Ectodermal cell (in vitro differentiated cells): ENCODE measurements around the gene SMIM38.

ENCODE experiments used
- H3K27ac ChIP-seq: 2 replicates; pipeline ENCODE4 v1.7.0; 2013; ENCODE audit warnings: mild to moderate bottlenecking, low read depth, low read length; ENCODE audit not compliant: insufficient read depth, poor library complexity, severe bottlenecking
- H3K27me3 ChIP-seq: 2 replicates; pipeline ENCODE4 v1.7.0; 2013; ENCODE audit warnings: mild to moderate bottlenecking, low read length; ENCODE audit not compliant: insufficient read depth, control insufficient read depth, poor library complexity, severe bottlenecking
- H3K36me3 ChIP-seq: one replicate; pipeline ENCODE4 v1.7.0; 2013; ENCODE audit warnings: low read length; ENCODE audit not compliant: control insufficient read depth, insufficient read depth
- H3K4me1 ChIP-seq: one replicate; pipeline ENCODE4 v1.7.0; 2013; ENCODE audit warnings: low read length; ENCODE audit not compliant: control insufficient read depth, insufficient read depth
- H3K4me3 ChIP-seq: 2 replicates; pipeline ENCODE4 v1.7.0; 2013; ENCODE audit warnings: low read depth, low read length, control low read depth; ENCODE audit not compliant: insufficient read depth
- H3K9me3 ChIP-seq: 2 replicates; pipeline ENCODE4 v1.7.0; 2013; ENCODE audit warnings: mild to moderate bottlenecking, low read length, moderate library complexity; ENCODE audit not compliant: control insufficient read depth
- WGBS, 2 experiments: methylation state at CpG; one replicate each; pipeline ENCODE4 v1.1.7; 2013; ENCODE audit warnings: missing lambda C conversion rate in 2 of 2; 5-methylcytosine and 5-hydroxymethylcytosine counted together

Gene SMIM38

GRCh38 chr11:69201764-69202370 lies 46.1 kb downstream of the SMIM38 start:
- Histone ChIP-seq H3K4me1 (peaks cover 19% of the 10 kb centered on the region), H3K27me3 (no peaks in the 10 kb centered on the region), H3K4me3 (no peak overlapping the region), H3K9me3 (no peaks in the 10 kb centered on the region), H3K27ac (no peak overlapping the region), H3K36me3 (no peaks in the 10 kb centered on the region)
- 88 to 89% methylated on average over 7 of the region's 7 CpGs for WGBS, 2 experiments

GRCh38 chr11:69202511-69203221 lies 46.9 kb downstream of the SMIM38 start:
- Histone ChIP-seq H3K27ac (no peak overlapping the region), H3K4me1 (peaks cover 19% of the 10 kb centered on the region), H3K9me3 (no peaks in the 10 kb centered on the region), H3K36me3 (no peaks in the 10 kb centered on the region), H3K4me3 (no peak overlapping the region), H3K27me3 (no peaks in the 10 kb centered on the region)
- 91 to 92% methylated on average over 25 of the region's 25 CpGs for WGBS, 2 experiments

GRCh38 chr11:69203381-69203780 lies 47.6 kb downstream of the SMIM38 start:
- peaks cover 19% of the 10 kb centered on the region for H3K4me1 ChIP-seq
- H3K27ac ChIP-seq = no peak overlapping the region
- H3K9me3 ChIP-seq = no peaks in the 10 kb centered on the region
- WGBS, 2 experiments = 94 to 95% methylated on average over 16 of the region's 16 CpGs
- no peaks in the 10 kb centered on the region for H3K27me3 ChIP-seq
- no peak overlapping the region for H3K4me3 ChIP-seq
- no peaks in the 10 kb centered on the region for H3K36me3 ChIP-seq

GRCh38 chr11:69203901-69204245 lies 48.1 kb downstream of the SMIM38 start:
- no peak overlapping the region for H3K4me3 ChIP-seq
- H3K4me1 ChIP-seq = peaks cover 19% of the 10 kb centered on the region
- no peaks in the 10 kb centered on the region for H3K36me3 ChIP-seq
- WGBS, 2 experiments = 91 to 96% methylated on average over 8 of the region's 8 CpGs
- H3K27me3 ChIP-seq = no peaks in the 10 kb centered on the region
- H3K9me3 ChIP-seq = no peaks in the 10 kb centered on the region
- no peak overlapping the region for H3K27ac ChIP-seq

GRCh38 chr11:69204246-69204940 lies 48.7 kb downstream of the SMIM38 start:
- Histone ChIP-seq H3K36me3 (no peaks in the 10 kb centered on the region), H3K9me3 (no peaks in the 10 kb centered on the region), H3K4me1 (peaks cover 19% of the 10 kb centered on the region), H3K4me3 (no peak overlapping the region), H3K27me3 (no peaks in the 10 kb centered on the region), H3K27ac (no peak overlapping the region)
- 92 to 95% methylated on average over 19 of the region's 19 CpGs for WGBS, 2 experiments

- no peaks in the 10 kb centered on the region for H3K27me3 ChIP-seq
- H3K9me3 ChIP-seq = no peaks in the 10 kb centered on the region
- peaks cover 15% of the 10 kb centered on the region for H3K4me1 ChIP-seq
- H3K36me3 ChIP-seq = no peaks in the 10 kb centered on the region
- no peak overlapping the region for H3K27ac ChIP-seq
- 92 to 93% methylated on average over 30 of the region's 30 CpGs for WGBS, 2 experiments
- no peak overlapping the region for H3K4me3 ChIP-seq
Observed at GRCh38 chr11:69204941-69205742, 49.4 kb downstream of the SMIM38 start.
